Measurements from ENCODE around the gene RAPGEF4. TPM values are rescaled to one million over a fixed set of nuclear protein-coding genes. Genes with fewer than 3 reads are reported as not detected.

Gene RAPGEF4
- total RNA-seq, 1 experiment from 2014 or later: 1.4 TPM

DNA sequence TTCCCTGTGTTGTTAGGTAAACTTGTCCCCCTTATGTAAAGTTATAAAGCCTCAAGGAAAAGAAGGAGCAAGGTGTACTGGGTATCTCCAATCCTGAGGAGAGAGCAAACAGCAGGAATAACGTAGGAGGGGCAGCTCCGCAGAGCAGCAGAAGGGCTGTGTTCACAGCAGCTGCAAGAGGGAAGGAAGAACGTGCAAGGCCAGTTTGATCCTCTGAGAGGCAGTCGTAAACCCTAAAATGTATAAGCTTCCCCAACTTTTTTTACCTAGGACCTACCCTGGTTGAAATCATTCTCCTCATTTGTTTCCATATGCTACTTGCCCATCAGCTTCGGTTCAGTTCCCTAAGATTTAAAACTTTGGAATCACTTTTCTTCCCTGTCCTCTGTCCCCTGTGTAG, 288.1 kb downstream of the RAPGEF4 start:
- no peak overlapping the region for H3K9ac ChIP-seq (ENCODE audit: extremely low read depth, insufficient read length, low read length)
- no CpG with 5 or more reads among the region's 5 CpGs for WGBS (ENCODE audit: extremely low coverage, insufficient read length, low lambda C conversion rate)

More for the DNA sequence above, 288.1 kb downstream of the RAPGEF4 start:
- Histone ChIP-seq H2BK5ac (ENCODE audit: insufficient read length, low read length) (no peak overlapping the region), H3K18ac (ENCODE audit: insufficient read length, low read depth, low read length) (no peak overlapping the region), H3K23ac (ENCODE audit: insufficient read length, low read depth, low read length) (no peak overlapping the region), H3K9me3 (ENCODE audit: control insufficient read depth, low read depth, low read length) (no peaks in the 10 kb centered on the region), H3K4ac (ENCODE audit: low read depth, low read length) (no peak overlapping the region), H2BK15ac (ENCODE audit: low read depth, low read length) (no peak overlapping the region), H3K56ac (ENCODE audit: insufficient read length, low read depth, low read length) (no peak overlapping the region), H4K5ac (ENCODE audit: insufficient read length, low read depth, low read length) (no peak overlapping the region), H3K79me2 (ENCODE audit: insufficient read depth, low read length) (no peaks in the 10 kb centered on the region), H3K27ac (ENCODE audit: insufficient read length, low read depth, low read length) (no peak overlapping the region), H3T11ph (ENCODE audit: low read length) (no peak overlapping the region), H3K23me2 (ENCODE audit: insufficient read length, low read depth, low read length, poor library complexity, severe bottlenecking) (no peaks in the 10 kb centered on the region), H2AK5ac (ENCODE audit: insufficient read length, low read length) (no peak overlapping the region), H4K8ac (replicated peaks; ENCODE audit: insufficient read length, low read depth, low read length) (no peak overlapping the region), H3K4me2 (ENCODE audit: insufficient read depth, insufficient read length, low read length) (no peak overlapping the region), H4K91ac (ENCODE audit: insufficient read length, low read depth, low read length) (no peak overlapping the region), H2BK12ac (ENCODE audit: insufficient read length, low read depth, low read length) (no peak overlapping the region), H3K27me3 (ENCODE audit: insufficient read depth, low read length) (no peaks in the 10 kb centered on the region), H3K79me1 (ENCODE audit: insufficient read depth, low read depth, low read length, poor library complexity, severe bottlenecking) (no peaks in the 10 kb centered on the region), H3K14ac (ENCODE audit: insufficient read depth, low read length) (no peak overlapping the region), H4K20me1 (ENCODE audit: control insufficient read depth, insufficient read depth, insufficient read length) (no peaks in the 10 kb centered on the region), H2AFZ (ENCODE audit: low read length) (no peak overlapping the region), H3K4me1 (ENCODE audit: insufficient read depth, low read length) (no peaks in the 10 kb centered on the region), H2BK20ac (ENCODE audit: low read depth, low read length, poor library complexity, severe bottlenecking) (no peak overlapping the region), H2BK120ac (ENCODE audit: low read depth, low read length, poor library complexity, severe bottlenecking) (no peak overlapping the region)
- Mint-ChIP-seq H3K4me1 (peaks cover 4 to 6% of the 10 kb centered on the region in 2 experiments), H3K27ac (no peak overlapping the region), H3K36me3 (ENCODE audit: insufficient read depth in 1 of 3, low read depth in 3 of 3) (no peaks in the 10 kb centered on the region; a peak in 1 of 7 replicates), H3K27me3 (ENCODE audit: low read depth) (no peaks in the 10 kb centered on the region), H3K9me3 (no peaks in the 10 kb centered on the region), H3K4me3 (no peak overlapping the region)
- TF ChIP-seq, protein P1, sequence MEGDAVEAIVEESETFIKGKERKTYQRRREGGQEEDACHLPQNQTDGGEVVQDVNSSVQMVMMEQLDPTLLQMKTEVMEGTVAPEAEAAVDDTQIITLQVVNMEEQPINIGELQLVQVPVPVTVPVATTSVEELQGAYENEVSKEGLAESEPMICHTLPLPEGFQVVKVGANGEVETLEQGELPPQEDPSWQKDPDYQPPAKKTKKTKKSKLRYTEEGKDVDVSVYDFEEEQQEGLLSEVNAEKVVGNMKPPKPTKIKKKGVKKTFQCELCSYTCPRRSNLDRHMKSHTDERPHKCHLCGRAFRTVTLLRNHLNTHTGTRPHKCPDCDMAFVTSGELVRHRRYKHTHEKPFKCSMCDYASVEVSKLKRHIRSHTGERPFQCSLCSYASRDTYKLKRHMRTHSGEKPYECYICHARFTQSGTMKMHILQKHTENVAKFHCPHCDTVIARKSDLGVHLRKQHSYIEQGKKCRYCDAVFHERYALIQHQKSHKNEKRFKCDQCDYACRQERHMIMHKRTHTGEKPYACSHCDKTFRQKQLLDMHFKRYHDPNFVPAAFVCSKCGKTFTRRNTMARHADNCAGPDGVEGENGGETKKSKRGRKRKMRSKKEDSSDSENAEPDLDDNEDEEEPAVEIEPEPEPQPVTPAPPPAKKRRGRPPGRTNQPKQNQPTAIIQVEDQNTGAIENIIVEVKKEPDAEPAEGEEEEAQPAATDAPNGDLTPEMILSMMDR (conservative IDR thresholded peaks at IDR 0.05): 0 out of 3 replicates have a peak, but pooled peaks have one; percentile 11
- DNase-seq: no peak
